Lower leg skin (tissue), 4 donors: ENCODE results near the gene LAMB4. TPM values are rescaled to one million over a fixed set of nuclear protein-coding genes. Genes with fewer than 3 reads are reported as not detected.

Experiments used
- DNase-seq, 2 donors: peaks; one replicate each; pipeline ENCODE4 v3.0.0-alpha.2; 2019; ENCODE audit warnings: low spot score in 2 of 2
- H3K4me3 ChIP-seq: fragments of 200-600 bp; sonication (generic); 2 replicates; pipeline ENCODE4 v1.5.1; 2017; ENCODE audit warnings: mild to moderate bottlenecking, low read depth; ENCODE audit not compliant: poor library complexity, severe bottlenecking
- CTCF ChIP-seq, 3 donors: fragments of 450-650 bp; IDR thresholded peaks; one replicate each; pipeline ENCODE4 v1.5.1; 2016; ENCODE audit warnings: antibody characterized with exemption in 3 of 3, mild to moderate bottlenecking in 3 of 3, moderate library complexity in 2 of 3
- POLR2A ChIP-seq, 2 donors: fragments of 450-650 bp; IDR thresholded peaks; one replicate each; pipeline ENCODE4 v1.6.1; 2016 to 2017; ENCODE audit warnings: antibody characterized with exemption in 2 of 2, mild to moderate bottlenecking in 1 of 2, moderate library complexity in 1 of 2
- WGBS, 2 donors: methylation state at CpG; one replicate each; pipeline ENCODE4 v1.1.5; 2018; 5-methylcytosine and 5-hydroxymethylcytosine counted together
- intact Hi-C: fragments of 100-400 bp; cut with DNase I; formaldehyde crosslinking; loops from one replicate; pipeline ENCODE4 v1.15.0; 2023; ENCODE audit warnings: low total_unique reads
- total RNA-seq, 4 donors: library from RNA; depleted of rRNA; stranded (reverse); fragments of >200 nt; gene quantifications; one replicate each; pipeline ENCODE4 v1.1.0, GENCODE V29; 2016

Gene LAMB4
- total RNA-seq, 4 donors from 2014 or later = 125 to 306 (median 156) TPM

GRCh38 chr7:108090791-108091460 is 39.2 kb downstream of the LAMB4 start:
- TF ChIP-seq CTCF (IDR thresholded peaks at IDR 0.05) (no peak), POLR2A (IDR thresholded peaks at IDR 0.05) (no peak)
- intact Hi-C loops = no loop called here
- H3K4me3 ChIP-seq = no peak overlapping the region
- DNase-seq = no peak
- 91 to 93% methylated on average over 7 of the region's 7 CpGs for WGBS, 2 donors

GRCh38 chr7:108089381-108089780 is 40.8 kb downstream of the LAMB4 start:
- TF ChIP-seq CTCF (IDR thresholded peaks at IDR 0.05) (no peak), POLR2A (IDR thresholded peaks at IDR 0.05) (no peak)
- intact Hi-C loops = no loop called here
- no peak for DNase-seq
- no peak overlapping the region for H3K4me3 ChIP-seq
- WGBS, 2 donors = 92 to 100% methylated on average over 1 of the region's 1 CpG

GRCh38 chr7:108088729-108089128 is 41.4 kb downstream of the LAMB4 start:
- no peak overlapping the region for H3K4me3 ChIP-seq
- no peak for DNase-seq
- TF ChIP-seq POLR2A (IDR thresholded peaks at IDR 0.05) (no peak), CTCF (IDR thresholded peaks at IDR 0.05) (no peak)
- intact Hi-C loops = no loop called here

- no peak overlapping the region for H3K4me3 ChIP-seq
- 90 to 92% methylated on average over 1 of the region's 1 CpG for WGBS, 2 donors
- TF ChIP-seq CTCF (IDR thresholded peaks at IDR 0.05) = no peak
- TF ChIP-seq POLR2A (IDR thresholded peaks at IDR 0.05) = no peak
- DNase-seq = no peak
- intact Hi-C loops = no loop called here
These were observed 42.4 kb downstream of the LAMB4 start for GRCh38 chr7:108087778-108088177.

- DNase-seq = no peak
- intact Hi-C loops = no loop called here
- TF ChIP-seq CTCF (IDR thresholded peaks at IDR 0.05) = no peak
- no peak for TF ChIP-seq POLR2A (IDR thresholded peaks at IDR 0.05)
- no peak overlapping the region for H3K4me3 ChIP-seq
- WGBS, 2 donors = 78 to 93% methylated on average over 2 of the region's 2 CpGs
These were observed 43.2 kb downstream of the LAMB4 start for GRCh38 chr7:108086962-108087361.

GRCh38 chr7:108086546-108086945 is 43.6 kb downstream of the LAMB4 start:
- TF ChIP-seq CTCF (IDR thresholded peaks at IDR 0.05) (no peak), POLR2A (IDR thresholded peaks at IDR 0.05) (no peak)
- no peak overlapping the region for H3K4me3 ChIP-seq
- no peak for DNase-seq
- 36 to 37% methylated on average over 2 of the region's 2 CpGs for WGBS, 2 donors
- intact Hi-C loops = no loop called here
